GM12878 (cell line): ENCODE results near the gene TLR9. TPM values are rescaled to one million over a fixed set of nuclear protein-coding genes. Genes with fewer than 3 reads are reported as not detected.

Source experiments
- JUNB ChIP-seq: IDR thresholded peaks from 2 replicates; pipeline ENCODE4 v1.6.1; 2016; ENCODE audit warnings: antibody characterized with exemption, mild to moderate bottlenecking
- KDM1A ChIP-seq: fragments of 200-600 bp; sonication (generic); IDR thresholded peaks from 2 replicates; pipeline ENCODE4 v1.6.1; 2016; ENCODE audit warnings: borderline replicate concordance
- PAX8 ChIP-seq: fragments of 450-650 bp; IDR thresholded peaks from 2 replicates; pipeline ENCODE4 v1.6.1; 2017; ENCODE audit warnings: mild to moderate bottlenecking, moderate library complexity
- SMC3 ChIP-seq: IDR thresholded peaks from 2 replicates; pipeline ENCODE4 v1.6.1; 2011; ENCODE audit warnings: low read length, improper control_type of control experiment, borderline replicate concordance
- SPI1 ChIP-seq: IDR thresholded peaks from 2 replicates; pipeline ENCODE4 v1.6.1; 2011; ENCODE audit warnings: low read depth, mild to moderate bottlenecking, low read length, moderate library complexity, borderline replicate concordance; ENCODE audit not compliant: insufficient read depth
- SRF ChIP-seq, 2 experiments: IDR thresholded peaks; 2 replicates each; pipeline ENCODE4 v1.6.1; 2011; ENCODE audit warnings: low read depth in 2 of 2, low read length in 2 of 2, mild to moderate bottlenecking in 1 of 2, moderate library complexity in 1 of 2
- TAF1 ChIP-seq: IDR thresholded peaks from 2 replicates; pipeline ENCODE4 v1.6.1; 2011; ENCODE audit warnings: mild to moderate bottlenecking, low read depth, low read length, borderline replicate concordance
- ZNF274 ChIP-seq: IDR thresholded peaks from one replicate; pipeline ENCODE4 v1.8.0; 2011; ENCODE audit not compliant: insufficient read length, insufficient read depth
- polyA plus RNA-seq, 11 experiments: library from polyadenylated mRNA; depleted of rRNA in 4 of 11; unstranded in 6 of 11; stranded (reverse) in 5 of 11; fragments of >200 nt; fragmentation: Nextera tagmentation in 4 of 11; fragmentation: Illumina TruSeq in 1 of 11; extraction: Ambion mirVana in 4 of 11; extraction: Trizol in 1 of 11; gene quantifications; 1 replicate in 1 of 11; 2 replicates in 10 of 11; pipeline versions ENCODE4 v1.2.1 to v1.2.3, GENCODE V29; 2011 to 2016; ENCODE audit warnings: inconsistent platforms in 2 of 11, missing spikeins in 2 of 11, low read depth in 1 of 11
- total RNA-seq, 4 experiments: library from RNA; depleted of rRNA in 3 of 4; stranded (reverse); fragments of >200 nt in 3 of 4; fragmentation: Illumina TruSeq in 1 of 4; extraction: Trizol in 1 of 4; gene quantifications; 2 replicates each; pipeline versions ENCODE4 v1.2.1 to v1.2.3, GENCODE V29; 2013 to 2021
- TF ChIP-seq, protein P1 (sequence below): fragments of 450-650 bp; formaldehyde crosslinking; IDR thresholded peaks from 2 replicates; pipeline ENCODE4 v1.4.0; 2022; ENCODE audit warnings: mild to moderate bottlenecking, moderate library complexity
- TF ChIP-seq, protein P2 (sequence below): IDR thresholded peaks from 2 replicates; pipeline ENCODE4 v1.6.1; 2012; ENCODE audit warnings: low read depth, low read length, improper control_type of control experiment
- TF ChIP-seq, protein P3 (sequence below): fragments of 450-650 bp; conservative IDR thresholded peaks from 2 replicates; pipeline ENCODE4 v1.6.1; 2017; ENCODE audit warnings: mild to moderate bottlenecking, moderate library complexity
- TF ChIP-seq, protein P4 (sequence below): fragments of 450-650 bp; IDR thresholded peaks from 2 replicates; pipeline ENCODE4 v1.6.1; 2014; ENCODE audit warnings: mild to moderate bottlenecking
- TF ChIP-seq, protein P5 (sequence below): IDR thresholded peaks from 2 replicates; pipeline ENCODE4 v1.6.1; 2011; ENCODE audit warnings: borderline replicate concordance, low read depth, mild to moderate bottlenecking, moderate library complexity, mixed read lengths, low read length; ENCODE audit not compliant: insufficient read depth; ENCODE audit errors: extremely low read length
- TF ChIP-seq, protein P6 (sequence below): fragments of 450-650 bp; IDR thresholded peaks from 2 replicates; pipeline ENCODE4 v1.6.1; 2016; ENCODE audit warnings: mild to moderate bottlenecking

Gene TLR9
- total and polyA plus RNA-seq, 10 of the 15 experiments (the other 5 are each of a cell fraction or from before 2014, with no cell fraction given), result 0.10 to 4.8 (median 0.53) TPM; not detected in 1

DNA sequence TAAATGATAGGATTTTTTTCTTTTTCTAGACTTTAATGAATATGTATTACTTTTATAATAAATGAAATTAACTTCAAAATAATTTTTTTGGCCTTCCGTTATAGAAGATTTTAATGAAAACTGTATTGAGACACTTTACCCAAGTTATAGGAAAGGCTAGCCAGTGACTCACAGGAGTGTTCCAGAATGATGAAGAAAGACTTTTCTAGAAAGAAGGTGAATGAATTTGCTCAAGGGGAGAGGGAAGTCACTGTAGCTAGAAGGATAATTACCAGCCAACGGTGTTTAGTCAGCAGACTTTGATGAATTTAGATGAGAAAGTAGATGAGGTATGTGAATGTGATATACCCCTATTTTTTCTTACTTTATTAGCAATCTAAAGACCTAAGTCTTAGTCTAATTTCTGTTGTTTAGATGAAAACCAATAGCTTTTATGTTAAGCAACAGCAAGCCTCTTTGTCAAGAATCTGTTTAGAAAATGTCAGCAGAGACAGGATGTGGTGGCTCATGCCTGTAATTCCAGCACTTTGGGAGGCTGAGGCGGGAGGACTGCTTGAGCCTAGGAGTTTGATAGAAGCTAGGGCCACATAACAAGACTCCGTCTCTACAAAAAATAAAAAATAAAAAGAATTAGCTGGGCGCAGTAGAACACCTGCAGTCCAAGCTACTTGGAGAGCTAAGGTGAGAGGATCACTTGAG, 24.3 kb downstream of the TLR9 start (continued):
- TF ChIP-seq, protein P1, sequence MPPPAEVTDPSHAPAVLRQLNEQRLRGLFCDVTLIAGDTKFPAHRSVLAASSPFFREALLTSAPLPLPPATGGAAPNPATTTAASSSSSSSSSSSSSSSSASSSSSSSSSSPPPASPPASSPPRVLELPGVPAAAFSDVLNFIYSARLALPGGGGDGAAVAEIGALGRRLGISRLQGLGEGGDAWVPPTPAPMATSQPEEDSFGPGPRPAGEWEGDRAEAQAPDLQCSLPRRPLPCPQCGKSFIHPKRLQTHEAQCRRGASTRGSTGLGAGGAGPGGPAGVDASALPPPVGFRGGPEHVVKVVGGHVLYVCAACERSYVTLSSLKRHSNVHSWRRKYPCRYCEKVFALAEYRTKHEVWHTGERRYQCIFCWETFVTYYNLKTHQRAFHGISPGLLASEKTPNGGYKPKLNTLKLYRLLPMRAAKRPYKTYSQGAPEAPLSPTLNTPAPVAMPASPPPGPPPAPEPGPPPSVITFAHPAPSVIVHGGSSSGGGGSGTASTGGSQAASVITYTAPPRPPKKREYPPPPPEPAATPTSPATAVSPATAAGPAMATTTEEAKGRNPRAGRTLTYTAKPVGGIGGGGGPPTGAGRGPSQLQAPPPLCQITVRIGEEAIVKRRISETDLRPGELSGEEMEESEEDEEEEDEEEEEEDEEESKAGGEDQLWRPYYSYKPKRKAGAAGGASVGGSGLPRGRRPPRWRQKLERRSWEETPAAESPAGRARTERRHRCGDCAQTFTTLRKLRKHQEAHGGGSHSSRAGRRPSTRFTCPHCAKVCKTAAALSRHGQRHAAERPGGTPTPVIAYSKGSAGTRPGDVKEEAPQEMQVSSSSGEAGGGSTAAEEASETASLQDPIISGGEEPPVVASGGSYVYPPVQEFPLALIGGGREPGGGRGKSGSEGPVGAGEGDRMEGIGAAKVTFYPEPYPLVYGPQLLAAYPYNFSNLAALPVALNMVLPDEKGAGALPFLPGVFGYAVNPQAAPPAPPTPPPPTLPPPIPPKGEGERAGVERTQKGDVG (CRISPR knock-in tag), result no peak
- TF ChIP-seq, protein P2, sequence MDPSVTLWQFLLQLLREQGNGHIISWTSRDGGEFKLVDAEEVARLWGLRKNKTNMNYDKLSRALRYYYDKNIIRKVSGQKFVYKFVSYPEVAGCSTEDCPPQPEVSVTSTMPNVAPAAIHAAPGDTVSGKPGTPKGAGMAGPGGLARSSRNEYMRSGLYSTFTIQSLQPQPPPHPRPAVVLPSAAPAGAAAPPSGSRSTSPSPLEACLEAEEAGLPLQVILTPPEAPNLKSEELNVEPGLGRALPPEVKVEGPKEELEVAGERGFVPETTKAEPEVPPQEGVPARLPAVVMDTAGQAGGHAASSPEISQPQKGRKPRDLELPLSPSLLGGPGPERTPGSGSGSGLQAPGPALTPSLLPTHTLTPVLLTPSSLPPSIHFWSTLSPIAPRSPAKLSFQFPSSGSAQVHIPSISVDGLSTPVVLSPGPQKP, result no peak
- TF ChIP-seq ZNF274, result no peak
- no peak for TF ChIP-seq KDM1A
- TF ChIP-seq TAF1, result no peak
- no peak for TF ChIP-seq SMC3
- TF ChIP-seq, protein P3, sequence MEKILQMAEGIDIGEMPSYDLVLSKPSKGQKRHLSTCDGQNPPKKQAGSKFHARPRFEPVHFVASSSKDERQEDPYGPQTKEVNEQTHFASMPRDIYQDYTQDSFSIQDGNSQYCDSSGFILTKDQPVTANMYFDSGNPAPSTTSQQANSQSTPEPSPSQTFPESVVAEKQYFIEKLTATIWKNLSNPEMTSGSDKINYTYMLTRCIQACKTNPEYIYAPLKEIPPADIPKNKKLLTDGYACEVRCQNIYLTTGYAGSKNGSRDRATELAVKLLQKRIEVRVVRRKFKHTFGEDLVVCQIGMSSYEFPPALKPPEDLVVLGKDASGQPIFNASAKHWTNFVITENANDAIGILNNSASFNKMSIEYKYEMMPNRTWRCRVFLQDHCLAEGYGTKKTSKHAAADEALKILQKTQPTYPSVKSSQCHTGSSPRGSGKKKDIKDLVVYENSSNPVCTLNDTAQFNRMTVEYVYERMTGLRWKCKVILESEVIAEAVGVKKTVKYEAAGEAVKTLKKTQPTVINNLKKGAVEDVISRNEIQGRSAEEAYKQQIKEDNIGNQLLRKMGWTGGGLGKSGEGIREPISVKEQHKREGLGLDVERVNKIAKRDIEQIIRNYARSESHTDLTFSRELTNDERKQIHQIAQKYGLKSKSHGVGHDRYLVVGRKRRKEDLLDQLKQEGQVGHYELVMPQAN, result no peak
- TF ChIP-seq JUNB, result no peak
- TF ChIP-seq, protein P4, sequence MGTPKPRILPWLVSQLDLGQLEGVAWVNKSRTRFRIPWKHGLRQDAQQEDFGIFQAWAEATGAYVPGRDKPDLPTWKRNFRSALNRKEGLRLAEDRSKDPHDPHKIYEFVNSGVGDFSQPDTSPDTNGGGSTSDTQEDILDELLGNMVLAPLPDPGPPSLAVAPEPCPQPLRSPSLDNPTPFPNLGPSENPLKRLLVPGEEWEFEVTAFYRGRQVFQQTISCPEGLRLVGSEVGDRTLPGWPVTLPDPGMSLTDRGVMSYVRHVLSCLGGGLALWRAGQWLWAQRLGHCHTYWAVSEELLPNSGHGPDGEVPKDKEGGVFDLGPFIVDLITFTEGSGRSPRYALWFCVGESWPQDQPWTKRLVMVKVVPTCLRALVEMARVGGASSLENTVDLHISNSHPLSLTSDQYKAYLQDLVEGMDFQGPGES, result no peak
- TF ChIP-seq PAX8, result no peak
- TF ChIP-seq SRF (IDR thresholded peaks at IDR 0.05; ENCODE audit: low read depth in 2 of 2, low read length in 2 of 2), result no peak
- TF ChIP-seq, protein P5, sequence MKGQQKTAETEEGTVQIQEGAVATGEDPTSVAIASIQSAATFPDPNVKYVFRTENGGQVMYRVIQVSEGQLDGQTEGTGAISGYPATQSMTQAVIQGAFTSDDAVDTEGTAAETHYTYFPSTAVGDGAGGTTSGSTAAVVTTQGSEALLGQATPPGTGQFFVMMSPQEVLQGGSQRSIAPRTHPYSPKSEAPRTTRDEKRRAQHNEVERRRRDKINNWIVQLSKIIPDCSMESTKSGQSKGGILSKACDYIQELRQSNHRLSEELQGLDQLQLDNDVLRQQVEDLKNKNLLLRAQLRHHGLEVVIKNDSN, result no peak
- TF ChIP-seq, protein P6, sequence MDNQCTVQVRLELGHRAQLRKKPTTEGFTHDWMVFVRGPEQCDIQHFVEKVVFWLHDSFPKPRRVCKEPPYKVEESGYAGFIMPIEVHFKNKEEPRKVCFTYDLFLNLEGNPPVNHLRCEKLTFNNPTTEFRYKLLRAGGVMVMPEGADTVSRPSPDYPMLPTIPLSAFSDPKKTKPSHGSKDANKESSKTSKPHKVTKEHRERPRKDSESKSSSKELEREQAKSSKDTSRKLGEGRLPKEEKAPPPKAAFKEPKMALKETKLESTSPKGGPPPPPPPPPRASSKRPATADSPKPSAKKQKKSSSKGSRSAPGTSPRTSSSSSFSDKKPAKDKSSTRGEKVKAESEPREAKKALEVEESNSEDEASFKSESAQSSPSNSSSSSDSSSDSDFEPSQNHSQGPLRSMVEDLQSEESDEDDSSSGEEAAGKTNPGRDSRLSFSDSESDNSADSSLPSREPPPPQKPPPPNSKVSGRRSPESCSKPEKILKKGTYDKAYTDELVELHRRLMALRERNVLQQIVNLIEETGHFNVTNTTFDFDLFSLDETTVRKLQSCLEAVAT, result no peak
- TF ChIP-seq SPI1, result no peak
- TF ChIP-seq, all 136 proteins: peak for 0
